Measurements from ENCODE around the gene TINCR. TPM values are rescaled to one million over a fixed set of nuclear protein-coding genes. Genes with fewer than 3 reads are reported as not detected.
"Not testable (repeated sequence)": the region's sequence is repeated elsewhere in the genome, so short reads cannot be mapped to it uniquely, and the experiment has no call there.

TINCR gene
- total RNA-seq (0.19 TPM), polyA plus RNA-seq (0.71 TPM)
- long read RNA-seq, donor 1: 0 reads
- long read RNA-seq, donor 2: 0 reads
- long read RNA-seq, donor 3: 0 reads
- long read RNA-seq, donor 4: 0 reads
- long read RNA-seq, donor 5: 0 reads
- long read RNA-seq, donor 6: 0 reads
- long read RNA-seq, donor 7: 0 reads
- long read RNA-seq, donor 8: 0 reads
- long read RNA-seq, donor 9: 0 reads
- long read RNA-seq, donor 10: 0 reads

GRCh38 chr19:5567360-5567969 is at the start of gene TINCR:
TSS of gene TINCR (minus strand) at chr19:5567953.
- Histone ChIP-seq H3K27me3 (ENCODE audit: control insufficient read depth in 2 of 2, insufficient read depth in 1 of 2, low read length in 1 of 2) (peaks cover 19 to 55% of the 10 kb centered on the region in 2 donors), H3K36me3 (ENCODE audit: control insufficient read depth in 2 of 2, insufficient read depth in 2 of 2, low read length in 1 of 2) (no peaks in the 10 kb centered on the region), H3K9me3 (ENCODE audit: control insufficient read depth in 2 of 2, insufficient read depth in 1 of 2, low read length in 1 of 2) (peaks cover 0 to 2% of the 10 kb centered on the region in 2 donors), H3K4me1 (ENCODE audit: control insufficient read depth in 2 of 2, insufficient read depth in 2 of 2, low read length in 2 of 2) (no peaks in the 10 kb centered on the region), H3K27ac (ENCODE audit: low read depth in 1 of 2, low read length in 1 of 2) (no peak within 1 kb of the TSS), H3K4me3 (ENCODE audit: low read length in 2 of 2) (no peak within 1 kb of the TSS)
- 13% methylated on average over 62 of the region's 63 CpGs for WGBS
- DNase-seq (ENCODE audit: low read depth in 6 of 9, low spot score in 9 of 9): no peak

- H3K9me3 ChIP-seq (ENCODE audit: control insufficient read depth in 2 of 2, insufficient read depth in 1 of 2, low read length in 1 of 2): no peaks in the 10 kb centered on the region
- H3K4me3 ChIP-seq (ENCODE audit: low read length in 2 of 2): no peak overlapping the region
- 94% methylated on average over 1 of the region's 1 CpG for WGBS
- no peak for DNase-seq (ENCODE audit: low read depth in 6 of 9, low spot score in 9 of 9)
- H3K27ac ChIP-seq (ENCODE audit: low read depth in 1 of 2, low read length in 1 of 2): no peak overlapping the region
- peaks cover 61 to 88% of the 10 kb centered on the region in 2 donors for H3K36me3 ChIP-seq (ENCODE audit: control insufficient read depth in 2 of 2, insufficient read depth in 2 of 2, low read length in 1 of 2)
- H3K4me1 ChIP-seq (ENCODE audit: control insufficient read depth in 2 of 2, insufficient read depth in 2 of 2, low read length in 2 of 2): peaks cover 10 to 17% of the 10 kb centered on the region in 2 donors
- no peaks in the 10 kb centered on the region for H3K27me3 ChIP-seq (ENCODE audit: control insufficient read depth in 2 of 2, insufficient read depth in 1 of 2, low read length in 1 of 2)
These were observed 49.3 kb upstream of the TINCR start for GRCh38 chr19:5617080-5617479.

- peaks cover 0 to 7% of the 10 kb centered on the region in 2 donors for H3K4me1 ChIP-seq (ENCODE audit: control insufficient read depth in 2 of 2, insufficient read depth in 2 of 2, low read length in 2 of 2)
- H3K4me3 ChIP-seq (ENCODE audit: low read length in 2 of 2): no peak overlapping the region
- DNase-seq (ENCODE audit: low read depth in 6 of 9, low spot score in 9 of 9): no peak
- 98% methylated on average over 17 of the region's 17 CpGs for WGBS
- no peaks in the 10 kb centered on the region for H3K27me3 ChIP-seq (ENCODE audit: control insufficient read depth in 2 of 2, insufficient read depth in 1 of 2, low read length in 1 of 2)
- peaks cover 65 to 89% of the 10 kb centered on the region in 2 donors for H3K36me3 ChIP-seq (ENCODE audit: control insufficient read depth in 2 of 2, insufficient read depth in 2 of 2, low read length in 1 of 2)
- no peaks in the 10 kb centered on the region for H3K9me3 ChIP-seq (ENCODE audit: control insufficient read depth in 2 of 2, insufficient read depth in 1 of 2, low read length in 1 of 2)
- no peak overlapping the region for H3K27ac ChIP-seq (ENCODE audit: low read depth in 1 of 2, low read length in 1 of 2)
These were observed 48.1 kb upstream of the TINCR start for GRCh38 chr19:5615756-5616327.

GRCh38 chr19:5612891-5613865 is 45.4 kb upstream of the TINCR start:
- 97% methylated on average over 15 of the region's 15 CpGs for WGBS
- H3K9me3 ChIP-seq (ENCODE audit: control insufficient read depth in 2 of 2, insufficient read depth in 1 of 2, low read length in 1 of 2): no peaks in the 10 kb centered on the region
- H3K4me1 ChIP-seq (ENCODE audit: control insufficient read depth in 2 of 2, insufficient read depth in 2 of 2, low read length in 2 of 2): no peaks in the 10 kb centered on the region
- no peak overlapping the region for H3K27ac ChIP-seq (ENCODE audit: low read depth in 1 of 2, low read length in 1 of 2)
- no peaks in the 10 kb centered on the region for H3K27me3 ChIP-seq (ENCODE audit: control insufficient read depth in 2 of 2, insufficient read depth in 1 of 2, low read length in 1 of 2)
- DNase-seq (ENCODE audit: low read depth in 6 of 9, low spot score in 9 of 9): no peak
- H3K4me3 ChIP-seq (ENCODE audit: low read length in 2 of 2): no peak overlapping the region
- peaks cover 70 to 89% of the 10 kb centered on the region in 2 donors for H3K36me3 ChIP-seq (ENCODE audit: control insufficient read depth in 2 of 2, insufficient read depth in 2 of 2, low read length in 1 of 2)

GRCh38 chr19:5609881-5610448 is 42.2 kb upstream of the TINCR start:
- 98% methylated on average over 16 of the region's 16 CpGs for WGBS
- Histone ChIP-seq H3K27ac (ENCODE audit: low read depth in 1 of 2, low read length in 1 of 2) (no peak overlapping the region), H3K36me3 (ENCODE audit: control insufficient read depth in 2 of 2, insufficient read depth in 2 of 2, low read length in 1 of 2) (peaks cover 75 to 88% of the 10 kb centered on the region in 2 donors), H3K4me1 (ENCODE audit: control insufficient read depth in 2 of 2, insufficient read depth in 2 of 2, low read length in 2 of 2) (no peaks in the 10 kb centered on the region), H3K9me3 (ENCODE audit: control insufficient read depth in 2 of 2, insufficient read depth in 1 of 2, low read length in 1 of 2) (no peaks in the 10 kb centered on the region), H3K27me3 (ENCODE audit: control insufficient read depth in 2 of 2, insufficient read depth in 1 of 2, low read length in 1 of 2) (no peaks in the 10 kb centered on the region), H3K4me3 (ENCODE audit: low read length in 2 of 2) (no peak overlapping the region)
- no peak for DNase-seq (ENCODE audit: low read depth in 6 of 9, low spot score in 9 of 9)

- not testable (repeated sequence) for H3K4me1 ChIP-seq (ENCODE audit: control insufficient read depth in 2 of 2, insufficient read depth in 2 of 2, low read length in 2 of 2); H3K9me3 ChIP-seq (ENCODE audit: control insufficient read depth in 2 of 2, insufficient read depth in 1 of 2, low read length in 1 of 2); H3K27me3 ChIP-seq (ENCODE audit: control insufficient read depth in 2 of 2, insufficient read depth in 1 of 2, low read length in 1 of 2); DNase-seq (ENCODE audit: low read depth in 6 of 9, low spot score in 9 of 9); H3K4me3 ChIP-seq (ENCODE audit: low read length in 2 of 2); H3K27ac ChIP-seq (ENCODE audit: low read depth in 1 of 2, low read length in 1 of 2)
- H3K36me3 ChIP-seq (ENCODE audit: control insufficient read depth in 2 of 2, insufficient read depth in 2 of 2, low read length in 1 of 2): peaks cover 76 to 88% of the 10 kb centered on the region in 2 donors
- WGBS: 98% methylated on average over 9 of the region's 9 CpGs
These were observed 41.0 kb upstream of the TINCR start for GRCh38 chr19:5608766-5609165.

GRCh38 chr19:5608291-5608690 is 40.5 kb upstream of the TINCR start:
- H3K4me3 ChIP-seq (ENCODE audit: low read length in 2 of 2): no peak overlapping the region
- no peak for DNase-seq (ENCODE audit: low read depth in 6 of 9, low spot score in 9 of 9)
- 97% methylated on average over 10 of the region's 10 CpGs for WGBS
- no peaks in the 10 kb centered on the region for H3K27me3 ChIP-seq (ENCODE audit: control insufficient read depth in 2 of 2, insufficient read depth in 1 of 2, low read length in 1 of 2)
- H3K27ac ChIP-seq (ENCODE audit: low read depth in 1 of 2, low read length in 1 of 2): no peak overlapping the region
- no peaks in the 10 kb centered on the region for H3K9me3 ChIP-seq (ENCODE audit: control insufficient read depth in 2 of 2, insufficient read depth in 1 of 2, low read length in 1 of 2)
- H3K4me1 ChIP-seq (ENCODE audit: control insufficient read depth in 2 of 2, insufficient read depth in 2 of 2, low read length in 2 of 2): no peaks in the 10 kb centered on the region
- peaks cover 76 to 88% of the 10 kb centered on the region in 2 donors for H3K36me3 ChIP-seq (ENCODE audit: control insufficient read depth in 2 of 2, insufficient read depth in 2 of 2, low read length in 1 of 2)

GRCh38 chr19:5607318-5608275 is 39.8 kb upstream of the TINCR start:
- H3K27ac ChIP-seq (ENCODE audit: low read depth in 1 of 2, low read length in 1 of 2): no peak overlapping the region
- peaks cover 76 to 88% of the 10 kb centered on the region in 2 donors for H3K36me3 ChIP-seq (ENCODE audit: control insufficient read depth in 2 of 2, insufficient read depth in 2 of 2, low read length in 1 of 2)
- H3K4me1 ChIP-seq (ENCODE audit: control insufficient read depth in 2 of 2, insufficient read depth in 2 of 2, low read length in 2 of 2): no peaks in the 10 kb centered on the region
- H3K9me3 ChIP-seq (ENCODE audit: control insufficient read depth in 2 of 2, insufficient read depth in 1 of 2, low read length in 1 of 2): no peaks in the 10 kb centered on the region
- no peak for DNase-seq (ENCODE audit: low read depth in 6 of 9, low spot score in 9 of 9)
- H3K4me3 ChIP-seq (ENCODE audit: low read length in 2 of 2): no peak overlapping the region
- WGBS: 97% methylated on average over 16 of the region's 16 CpGs
- H3K27me3 ChIP-seq (ENCODE audit: control insufficient read depth in 2 of 2, insufficient read depth in 1 of 2, low read length in 1 of 2): no peaks in the 10 kb centered on the region

All from thymus (tissue), 14 donors.